SK-N-SH (cell line): ENCODE measurements around the gene PHLDB2.

Experiments used
- CTCF ChIP-seq: fragments of 200-600 bp; sonication (generic); IDR thresholded peaks from 2 replicates; pipeline ENCODE4 v1.6.1; 2017; ENCODE audit warnings: antibody characterized with exemption, mild to moderate bottlenecking, moderate library complexity
- EP300 ChIP-seq, 2 experiments: IDR thresholded peaks; 2 replicates each; pipeline versions ENCODE4 v1.4.0 to v1.6.1; 2012; ENCODE audit warnings: borderline replicate concordance in 1 of 2, low read depth in 1 of 2, low read length in 1 of 2
- FOXJ3 ChIP-seq: sonication (generic); formaldehyde crosslinking; IDR thresholded peaks from 2 replicates; pipeline ENCODE4 v1.5.1; 2020; ENCODE audit warnings: mild to moderate bottlenecking, missing genetic modification reagents
- SMC3 ChIP-seq: IDR thresholded peaks from 2 replicates; pipeline ENCODE4 v1.6.1; 2012; ENCODE audit warnings: low read depth, low read length, improper control_type of control experiment
- YY1 ChIP-seq: IDR thresholded peaks from 2 replicates; pipeline ENCODE4 v1.4.0; 2012; ENCODE audit warnings: low read depth, mild to moderate bottlenecking

- TF ChIP-seq CTCF (no peak), YY1 (no peak), SMC3 (no peak), EP300 (IDR thresholded peaks at IDR 0.05; ENCODE audit: borderline replicate concordance in 1 of 2, low read depth in 1 of 2, low read length in 1 of 2) (0 out of 4 replicates have a peak, but pooled peaks of 1 of the 2 experiments have one; percentile 17), FOXJ3 (no peak)
Observed at GRCh38 chr3:111890051-111890580, 31.1 kb downstream of the PHLDB2 start.
